SW 1271 (cell line): Measurements from ENCODE around the gene NT5DC1.
"Not testable (repeated sequence)": the region's sequence is repeated elsewhere in the genome, so short reads cannot be mapped to it uniquely, and the experiment has no call there.

Experiments used
- DNase-seq, 2 experiments: peaks; one replicate each; lab custom pipeline; 2025; lab: John Stamatoyannopoulos, UW

NT5DC1 gene

DNA sequence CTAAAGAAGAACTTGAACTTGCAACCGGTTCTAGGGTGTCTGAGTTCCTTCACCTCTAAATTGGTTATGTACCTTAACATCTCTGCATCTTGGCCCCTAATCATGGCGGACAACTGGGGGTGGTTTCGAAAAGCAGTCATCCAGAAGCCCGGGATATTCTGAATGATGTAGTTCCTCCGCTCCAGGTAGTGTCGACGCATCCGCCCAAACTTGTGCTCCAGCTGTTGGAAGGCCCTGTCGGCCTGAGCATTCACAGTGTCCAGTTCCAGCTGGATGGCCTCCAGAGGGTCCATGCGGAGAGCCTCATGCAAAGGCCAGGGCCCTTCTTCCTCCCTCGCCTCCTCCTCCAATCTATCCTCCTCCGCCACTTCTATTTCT lies 178.2 kb downstream of the NT5DC1 start:
- DNase-seq: no peak

DNA sequence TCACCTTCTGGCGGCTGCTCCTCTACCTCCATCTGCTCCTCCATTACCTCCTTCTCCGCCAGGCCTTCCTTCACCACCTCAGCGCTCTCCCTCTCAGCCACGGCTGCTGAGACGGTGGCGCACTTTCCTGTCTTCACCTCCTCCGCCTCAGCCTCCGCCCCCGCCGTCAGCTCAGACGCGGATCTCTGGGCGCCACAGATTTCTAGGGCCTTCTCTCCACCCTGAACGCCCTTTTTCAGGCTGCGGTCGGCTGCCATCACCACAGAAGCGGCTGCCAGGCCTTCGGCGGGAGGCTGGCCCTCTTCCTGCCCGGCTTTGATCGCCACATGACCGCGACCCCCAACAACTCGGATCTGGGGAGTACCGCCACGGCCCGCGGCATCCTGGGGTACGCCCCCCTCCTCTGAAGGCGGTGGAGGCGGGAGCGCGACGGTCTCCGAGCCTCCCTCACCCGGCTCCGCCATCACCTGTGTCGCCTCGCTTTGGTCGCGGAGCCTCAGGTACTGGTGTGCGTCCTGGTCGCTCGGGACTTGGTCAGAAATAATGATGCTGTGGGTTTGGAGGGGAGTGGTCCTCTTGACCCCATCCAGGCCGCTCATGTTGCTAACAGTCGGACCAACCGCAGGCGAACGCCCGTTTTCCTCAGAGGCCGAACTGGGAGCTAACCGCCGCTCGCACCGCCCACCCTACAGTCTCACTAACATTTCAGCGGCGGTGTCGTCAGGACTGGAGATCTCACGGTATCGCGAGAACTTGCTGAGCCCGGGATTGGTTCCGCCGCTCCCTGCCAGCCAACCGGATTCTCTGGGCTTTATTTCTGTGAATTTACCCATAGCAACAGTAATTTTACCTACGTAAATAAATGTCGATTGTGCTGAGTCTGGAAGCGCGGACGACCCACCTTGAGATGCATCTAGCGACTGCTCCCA lies 178.8 kb downstream of the NT5DC1 start, which contains the start of gene TSPYL1:
Gene TSPYL1, minus strand, starts transcription at position 699 of the 929 bp plus-strand sequence. Its CDS starts 100 bp downstream, at position 599.
- peak; percentile 89 to 96 for DNase-seq

DNA sequence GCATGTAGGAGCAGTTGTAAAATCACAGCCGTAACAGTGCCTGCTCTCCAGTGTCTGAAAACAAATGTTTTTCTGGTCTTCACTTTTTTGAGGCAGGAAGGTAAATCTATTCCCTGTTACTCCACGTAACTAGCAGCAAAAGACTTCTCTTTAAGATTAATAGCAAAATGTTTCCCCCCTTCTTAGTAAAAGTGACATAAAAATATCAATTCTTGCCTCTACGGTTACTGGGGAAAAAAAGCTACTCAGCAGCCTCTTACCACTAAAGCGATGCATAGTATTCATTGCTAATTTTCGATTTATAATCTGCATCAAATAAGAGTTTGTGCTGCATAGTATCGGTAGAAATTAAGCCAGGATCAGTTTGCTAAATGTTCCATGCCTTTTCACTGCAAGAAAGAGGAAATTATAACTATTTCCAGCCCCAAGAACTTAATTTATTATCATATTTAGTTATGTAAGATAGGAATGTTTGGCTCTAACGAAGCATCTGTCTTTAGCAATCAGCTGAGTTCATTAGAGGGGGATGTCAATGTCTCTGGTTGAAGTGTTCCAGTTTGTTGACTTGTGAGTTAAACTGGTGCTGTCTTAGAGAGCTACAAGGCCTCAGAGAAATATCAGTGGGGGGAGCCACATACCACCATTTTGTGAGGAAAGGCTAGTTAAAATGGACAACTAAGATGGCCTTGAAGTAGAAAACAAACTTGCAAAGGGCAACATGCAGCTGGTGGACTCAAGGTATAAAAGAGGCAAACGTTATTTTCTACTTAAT lies 179.7 kb downstream of the NT5DC1 start:
- peak in 1 of 2 experiments; percentile 18 for DNase-seq

DNA sequence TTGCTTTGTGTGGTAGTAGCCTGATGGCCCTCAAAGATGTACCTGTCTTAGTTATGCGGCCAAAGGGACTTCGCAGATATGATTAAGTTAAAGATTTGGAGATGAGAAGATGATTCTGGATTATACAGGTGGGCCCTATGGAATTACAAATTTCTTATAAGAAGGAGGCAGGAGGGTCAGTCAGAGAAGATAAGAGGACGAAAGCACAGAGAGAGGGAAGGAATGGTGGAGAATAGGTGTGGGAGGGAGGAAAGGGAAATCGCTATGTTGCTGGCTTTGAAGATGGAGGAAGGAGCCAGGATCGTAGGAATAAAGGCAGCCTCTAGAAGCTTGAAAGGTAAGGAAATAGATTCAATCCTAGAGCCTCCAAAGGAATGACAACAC lies 180.3 kb downstream of the NT5DC1 start:
- DNase-seq: no peak

DNA sequence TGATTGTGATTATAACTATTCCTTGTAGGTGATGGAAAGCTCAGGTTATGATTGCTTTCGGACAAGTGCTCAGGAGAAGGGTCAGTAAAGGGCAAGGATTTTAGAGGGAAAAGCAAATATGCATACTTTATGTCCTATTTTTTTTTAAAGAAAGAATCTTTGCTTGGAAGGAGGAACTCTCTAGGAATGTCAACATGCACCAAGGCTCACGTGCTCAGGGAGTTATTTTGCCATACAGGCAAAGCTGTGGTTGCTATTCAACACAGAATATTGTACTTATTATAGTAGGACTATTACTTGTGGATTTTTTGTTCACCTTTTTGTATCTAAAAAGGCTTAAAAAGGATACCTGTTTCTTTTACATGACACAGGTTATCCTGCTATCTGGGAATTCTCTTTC lies 182.0 kb downstream of the NT5DC1 start:
- no peak for DNase-seq

DNA sequence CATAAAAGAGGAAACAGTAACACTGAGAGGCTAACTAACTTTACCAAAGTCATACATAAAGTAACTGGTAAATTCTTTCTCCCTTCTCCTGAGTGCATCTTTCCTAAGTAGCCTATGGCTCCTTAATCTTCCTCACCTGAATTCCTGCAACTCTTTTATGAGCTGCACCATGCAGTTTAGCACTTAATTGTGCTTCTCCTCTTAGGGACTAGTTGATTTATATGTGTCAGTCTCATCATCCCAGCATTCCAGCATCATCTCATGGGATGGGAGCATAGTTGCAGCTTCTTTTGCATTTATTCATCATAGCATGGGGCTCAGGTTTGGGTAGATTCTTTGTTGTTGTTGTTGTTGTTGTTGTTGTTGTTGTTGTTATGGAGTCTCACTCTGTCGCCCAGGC lies 182.5 kb downstream of the NT5DC1 start:
- DNase-seq: no peak

DNA sequence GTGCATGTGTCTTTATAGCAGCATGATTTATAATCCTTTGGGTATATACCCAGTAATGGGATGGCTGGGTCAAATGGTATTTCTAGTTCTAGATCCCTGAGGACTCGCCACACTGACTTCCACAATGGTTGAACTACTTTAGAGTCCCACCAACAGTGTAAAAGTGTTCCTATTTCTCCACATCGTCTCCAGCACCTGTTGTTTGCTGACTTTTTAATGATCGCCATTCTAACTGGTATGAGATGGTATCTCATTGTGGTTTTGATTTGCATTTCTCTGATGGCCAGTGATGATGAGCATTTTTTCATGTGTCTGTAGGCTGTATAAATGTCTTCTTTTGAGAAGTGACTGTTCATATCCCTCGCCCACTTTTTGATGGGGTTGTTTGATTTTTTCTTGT lies 184.3 kb downstream of the NT5DC1 start:
- not testable (repeated sequence) for DNase-seq

DNA sequence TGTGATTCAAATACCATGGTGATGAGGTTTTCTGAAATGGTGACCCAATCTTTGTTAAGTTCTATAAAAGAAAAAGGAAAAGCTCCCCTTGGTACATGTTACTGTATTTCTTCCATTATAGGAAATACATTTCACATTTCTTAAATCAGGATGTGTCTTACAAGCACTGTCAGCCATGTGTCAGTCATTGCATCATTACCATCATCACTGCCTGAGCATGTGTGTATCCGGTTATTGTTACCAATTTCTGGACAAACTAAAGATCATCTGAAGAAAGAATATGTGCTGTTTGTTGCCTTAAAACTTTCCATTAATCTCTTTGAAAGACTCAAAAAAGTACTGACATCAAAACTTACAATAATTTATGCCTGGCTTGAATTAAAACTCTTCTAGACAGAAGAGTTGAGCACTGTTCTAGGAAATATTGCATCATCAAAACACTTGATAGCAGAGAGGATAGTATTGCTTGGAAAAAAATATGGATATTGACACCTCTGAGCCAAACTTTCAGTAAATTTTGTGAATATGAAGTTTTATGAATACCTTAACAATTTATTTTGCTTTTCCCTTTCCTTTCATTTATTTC lies 186.2 kb downstream of the NT5DC1 start:
- no peak for DNase-seq

DNA sequence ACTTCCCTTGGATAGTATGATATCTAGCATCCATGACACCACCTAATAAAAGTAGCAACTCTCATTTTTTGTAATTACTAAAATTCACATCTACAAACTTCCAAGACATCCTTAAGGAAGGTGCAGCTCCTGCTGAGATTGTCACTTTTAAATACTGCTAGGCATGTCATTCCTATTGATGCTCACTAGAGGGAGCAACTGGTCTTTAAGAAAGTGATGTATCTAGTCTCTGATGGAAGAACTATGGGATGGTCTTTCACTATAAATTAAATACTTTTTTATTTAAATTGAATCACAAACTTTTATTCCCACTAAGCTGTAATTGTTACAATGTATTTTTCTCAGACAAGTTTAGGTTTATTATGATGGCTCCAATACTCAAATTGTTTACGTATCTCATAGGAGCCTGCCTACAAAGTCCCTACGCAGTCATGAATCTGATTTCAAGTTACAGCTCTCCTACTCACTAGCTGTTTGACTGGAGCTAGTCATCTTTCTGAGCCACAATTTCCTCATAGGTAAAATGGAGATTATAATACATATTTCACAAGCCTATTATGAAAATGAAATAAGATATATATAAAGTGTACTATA lies 187.1 kb downstream of the NT5DC1 start:
- DNase-seq: peak in 1 of 2 experiments; percentile 65

DNA sequence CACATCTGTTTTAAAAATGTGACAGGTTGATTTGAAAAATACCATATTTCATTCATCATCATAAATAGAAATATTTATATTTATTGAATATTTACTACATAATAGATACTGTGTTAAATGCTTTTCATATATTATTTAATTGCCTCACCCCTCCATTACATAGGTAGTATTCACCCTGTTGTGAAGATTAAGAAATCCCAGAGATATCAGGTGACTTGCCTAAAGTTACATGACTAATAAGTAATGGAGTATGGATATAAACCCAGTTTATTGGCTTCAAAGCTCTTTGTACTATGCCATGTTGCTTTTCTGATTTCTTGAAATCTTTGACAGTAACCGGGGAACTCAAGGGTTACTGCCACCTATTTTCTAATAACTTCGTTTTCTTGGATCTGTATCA lies 189.2 kb downstream of the NT5DC1 start:
- DNase-seq: no peak

DNA sequence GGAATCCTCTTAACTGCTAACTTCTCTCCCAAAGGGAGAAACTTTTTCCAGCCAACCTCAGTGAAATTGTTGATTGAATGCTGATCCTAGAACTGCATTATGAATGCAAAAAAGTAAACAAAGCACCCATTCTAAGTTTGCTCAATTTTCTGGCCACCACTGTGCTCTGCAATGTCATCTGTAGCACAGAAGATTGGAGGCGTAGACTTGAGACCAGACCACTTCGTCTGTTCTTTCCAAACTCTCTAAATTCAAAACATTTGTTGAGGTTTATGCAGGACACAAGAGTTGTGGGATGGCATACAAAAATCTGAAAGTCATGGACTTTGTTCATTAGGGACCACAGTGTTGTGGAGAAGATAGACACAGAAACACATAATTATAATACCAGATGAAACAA lies 190.1 kb downstream of the NT5DC1 start:
- no peak for DNase-seq

DNA sequence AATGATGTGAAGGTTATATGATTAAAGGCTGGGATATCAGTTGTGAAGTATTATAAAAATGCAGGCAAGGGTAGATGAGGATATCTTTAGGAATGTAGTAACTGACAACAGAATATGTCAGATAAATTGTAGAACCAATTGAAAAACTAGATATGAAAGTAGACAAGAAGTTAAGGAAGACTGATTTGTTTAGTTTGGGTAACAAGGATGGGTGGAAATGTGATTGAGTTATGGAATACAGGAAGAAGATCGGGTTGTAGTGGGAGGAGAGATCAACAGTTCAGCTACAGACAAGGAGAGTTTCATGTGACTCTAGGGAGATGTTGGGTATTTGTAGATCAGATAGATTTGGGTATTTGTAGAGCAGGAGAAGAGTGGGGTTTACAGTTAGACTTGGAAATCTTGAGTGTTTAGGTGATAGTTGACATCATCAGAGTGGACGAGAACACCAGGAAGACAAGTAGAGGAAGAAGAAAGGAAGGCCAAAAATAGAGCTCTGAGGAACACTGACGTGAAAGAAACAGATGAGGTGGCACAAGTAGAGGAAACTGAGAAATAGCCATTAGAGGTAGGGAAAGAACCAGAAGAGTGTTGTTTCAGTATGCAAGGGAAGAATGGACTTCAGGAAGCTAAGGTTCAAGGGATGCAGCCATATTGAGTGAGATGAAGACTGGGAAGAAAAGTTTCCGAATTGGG lies 191.2 kb downstream of the NT5DC1 start:
- DNase-seq: no peak

DNA sequence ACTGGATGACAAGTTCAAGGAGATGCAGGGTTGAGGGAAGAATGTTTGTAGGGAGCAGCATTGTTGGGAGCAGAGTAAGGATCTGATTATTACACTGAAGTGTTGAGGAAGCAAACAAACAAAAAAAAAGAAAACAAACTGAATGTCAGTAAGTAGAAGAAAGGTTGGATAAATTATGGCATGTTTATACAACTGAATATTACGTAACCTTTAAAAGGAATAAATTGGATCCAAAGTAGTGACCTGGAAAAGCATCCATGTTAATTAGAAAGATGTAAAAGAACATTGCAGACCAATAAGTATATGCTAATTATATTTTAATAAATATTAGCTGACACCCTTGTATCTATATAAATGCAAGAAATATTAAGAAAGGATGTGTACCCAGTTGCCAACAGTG lies 191.9 kb downstream of the NT5DC1 start:
- no peak for DNase-seq

DNA sequence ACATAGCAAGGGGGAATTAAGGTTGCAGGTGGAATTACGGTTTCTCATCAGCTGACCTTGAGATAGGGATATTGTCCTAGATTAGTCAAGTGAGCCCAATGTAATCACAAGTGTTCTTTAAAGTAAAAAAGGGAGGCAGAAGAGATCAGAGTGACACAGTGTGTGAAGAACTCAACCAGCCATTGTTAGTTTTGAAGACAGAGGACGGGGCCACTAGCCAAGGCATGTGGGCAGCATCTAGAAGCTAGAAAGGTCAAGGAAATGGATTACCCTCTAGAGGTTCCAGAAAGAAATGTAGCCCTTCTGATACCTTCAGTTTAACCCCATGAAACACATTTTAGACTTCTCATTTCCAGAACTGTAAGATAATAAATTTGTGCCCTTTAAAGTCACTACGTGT lies 197.6 kb downstream of the NT5DC1 start:
- no peak for DNase-seq

DNA sequence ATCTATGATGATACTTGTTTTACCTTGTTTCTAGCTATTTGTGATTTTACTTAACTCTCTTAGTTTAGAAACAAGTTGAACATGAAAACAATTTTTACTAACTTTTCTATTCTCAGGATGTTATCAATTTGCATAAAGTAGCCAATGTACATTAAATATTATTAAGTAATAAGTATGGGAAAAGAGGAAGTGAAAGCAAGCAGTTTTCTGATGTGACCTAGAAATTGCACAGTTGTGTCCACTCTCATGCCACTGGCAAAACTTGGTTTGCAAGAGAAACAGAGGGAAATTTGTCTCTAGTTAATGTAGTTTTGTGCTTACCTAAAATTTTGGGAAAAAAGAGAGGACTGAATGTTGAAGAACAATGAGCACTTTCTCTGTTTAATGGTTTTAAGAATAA lies 198.3 kb downstream of the NT5DC1 start:
- no peak for DNase-seq
